GM19455 (cell line): ENCODE measurements around the gene CSNK1G1.
"Not testable (repeated sequence)": the region's sequence is repeated elsewhere in the genome, so short reads cannot be mapped to it uniquely, and the experiment has no call there.

Experiments used
- ATAC-seq: cut with Tn5 transposase; IDR thresholded peaks from one replicate; pipeline ENCODE4 v1.9.1; 2021; ENCODE audit not compliant: unreplicated experiment

CSNK1G1 gene

DNA sequence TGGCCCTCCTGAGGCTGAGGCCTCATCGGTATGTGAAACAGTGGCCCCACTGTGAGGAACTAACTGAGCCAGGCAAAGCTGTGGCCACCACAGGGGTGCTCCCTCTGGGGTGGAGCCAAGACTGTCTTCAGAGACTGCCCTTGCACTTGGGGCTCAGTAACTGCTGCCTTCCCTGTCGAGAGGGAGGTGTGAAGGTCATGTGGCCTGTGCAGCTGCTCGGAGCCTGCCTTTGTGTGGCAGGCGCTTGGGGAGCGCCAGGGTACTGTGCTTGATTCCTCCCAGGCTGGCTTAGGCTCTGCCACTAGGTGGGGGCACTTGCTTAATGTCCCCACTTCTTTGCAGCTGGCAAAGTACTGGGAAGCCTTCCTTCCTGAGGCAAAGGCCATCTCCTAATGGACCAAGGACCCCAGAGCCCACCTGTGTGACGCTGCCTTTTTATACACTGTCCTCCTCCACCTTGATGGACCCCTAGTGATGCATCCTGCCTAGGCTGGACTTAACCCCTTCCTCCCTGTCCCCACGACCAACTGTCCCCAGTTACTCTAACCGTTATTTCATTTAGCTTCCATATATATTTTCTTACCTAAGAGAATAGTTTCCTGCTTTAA lies 218.6 kb downstream of the CSNK1G1 start:
- ATAC-seq = no peak

DNA sequence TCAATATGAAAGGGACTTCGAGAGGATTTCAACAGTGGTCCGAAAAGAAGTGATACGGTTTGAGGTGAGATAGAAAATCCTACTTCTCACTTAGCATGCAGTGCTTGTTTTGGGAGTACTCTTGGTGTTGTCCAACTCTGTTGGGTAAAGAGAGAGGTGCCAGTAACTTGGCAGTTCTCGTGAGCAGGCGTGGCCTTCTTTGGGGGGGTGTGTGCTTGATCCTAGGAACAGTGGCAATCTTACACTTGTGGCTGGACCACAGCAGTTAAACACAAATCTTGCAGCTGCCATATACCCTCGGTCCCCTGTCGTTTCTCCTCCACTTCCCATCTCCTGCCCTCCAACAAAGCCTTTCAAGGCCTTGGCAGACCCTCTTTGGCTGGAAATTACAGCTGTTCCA lies 219.6 kb downstream of the CSNK1G1 start:
- ATAC-seq = no peak

DNA sequence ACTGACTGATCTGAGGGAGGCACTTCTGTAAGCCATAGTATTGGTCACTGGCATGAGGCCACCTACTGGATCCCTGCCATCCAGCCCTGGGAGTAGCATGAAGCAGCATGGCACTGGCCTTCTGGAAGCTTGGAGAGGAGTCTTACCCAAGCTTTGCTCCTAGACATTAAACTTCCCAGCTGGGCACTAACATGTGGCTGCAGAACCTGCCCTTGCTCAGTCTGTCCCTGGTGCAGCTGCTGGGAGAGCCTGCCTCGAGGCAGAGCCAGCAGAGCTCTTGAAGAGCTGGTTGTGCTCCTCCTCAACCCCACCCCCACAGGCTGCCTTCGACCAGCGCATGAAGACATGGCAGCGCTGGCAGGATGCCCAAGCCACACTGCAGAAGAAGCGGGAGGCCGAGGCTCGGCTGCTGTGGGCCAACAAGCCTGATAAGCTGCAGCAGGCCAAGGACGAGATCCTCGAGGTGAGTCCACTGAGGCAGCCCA lies 221.6 kb downstream of the CSNK1G1 start:
- ATAC-seq = no peak

DNA sequence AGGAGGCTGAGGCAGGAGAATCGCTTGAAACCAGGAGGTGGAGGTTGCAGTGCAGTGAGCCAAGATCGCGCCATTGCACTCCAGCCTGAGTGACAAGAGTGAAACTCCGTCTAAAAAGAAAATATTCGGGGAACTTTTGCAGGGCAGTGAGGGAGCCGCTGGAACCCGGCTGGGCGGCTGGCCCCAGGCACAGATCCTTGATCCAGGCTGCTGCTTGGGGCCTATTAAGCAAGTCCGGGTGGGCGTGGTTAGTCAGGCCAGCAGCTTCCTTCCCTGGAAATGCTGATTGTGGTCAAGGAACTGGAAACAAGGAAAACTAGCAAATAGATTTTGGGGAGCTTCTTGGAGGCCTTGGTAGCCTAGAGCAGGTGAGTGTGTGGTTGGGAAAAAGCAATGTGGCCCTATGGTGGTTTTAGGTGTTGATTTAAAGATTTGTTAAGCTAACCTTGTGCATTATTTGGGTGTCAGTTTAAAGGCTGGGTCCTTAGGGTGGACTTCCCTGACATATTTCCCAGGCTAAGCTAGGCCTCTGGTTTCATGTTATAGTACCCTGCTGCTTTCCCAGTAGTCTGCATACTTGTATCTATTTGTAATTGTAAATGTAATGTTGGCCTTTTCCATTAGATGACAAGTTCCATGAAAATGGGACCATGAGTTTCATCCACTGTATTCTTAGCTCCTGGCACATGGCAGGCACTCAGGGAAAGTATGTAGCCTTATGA lies 222.2 kb downstream of the CSNK1G1 start:
- no peak for ATAC-seq

DNA sequence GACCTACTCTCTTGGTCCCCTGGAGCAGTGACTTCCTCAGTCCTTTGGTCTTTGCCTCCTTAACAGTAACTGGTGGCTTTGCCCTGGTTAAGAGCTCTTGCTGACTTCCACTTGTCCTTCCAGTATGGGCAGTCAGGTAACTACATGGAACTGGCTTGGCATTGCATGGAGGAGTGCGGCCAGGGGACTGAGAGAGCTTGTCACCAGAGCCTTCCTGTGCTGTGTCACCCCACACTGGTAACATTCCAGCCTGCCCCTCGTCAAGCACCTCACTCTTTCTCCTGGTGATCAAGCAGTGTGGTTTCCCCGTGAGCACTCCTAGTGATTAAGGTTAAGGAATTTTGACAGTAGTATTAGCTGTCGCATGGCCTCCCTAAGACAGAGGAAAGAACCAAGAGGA lies 223.8 kb downstream of the CSNK1G1 start:
- ATAC-seq = no peak

DNA sequence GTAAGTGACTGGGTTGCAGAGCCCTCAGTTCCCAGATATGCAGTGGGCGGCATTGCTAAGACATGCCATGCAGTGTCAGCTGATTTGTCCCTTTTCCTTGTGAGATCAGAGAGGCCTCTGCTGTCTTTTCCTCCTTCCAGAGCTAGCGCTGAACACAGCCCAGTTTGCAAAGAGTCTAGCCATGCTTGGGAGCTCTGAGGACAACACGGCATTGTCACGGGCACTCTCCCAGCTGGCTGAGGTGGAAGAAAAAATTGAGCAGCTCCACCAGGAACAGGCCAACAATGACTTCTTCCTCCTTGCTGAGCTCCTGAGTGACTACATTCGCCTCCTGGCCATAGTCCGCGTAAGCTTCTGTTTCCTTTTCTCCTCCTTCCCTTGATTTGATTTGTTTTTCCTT lies 224.4 kb downstream of the CSNK1G1 start:
- no peak for ATAC-seq

DNA sequence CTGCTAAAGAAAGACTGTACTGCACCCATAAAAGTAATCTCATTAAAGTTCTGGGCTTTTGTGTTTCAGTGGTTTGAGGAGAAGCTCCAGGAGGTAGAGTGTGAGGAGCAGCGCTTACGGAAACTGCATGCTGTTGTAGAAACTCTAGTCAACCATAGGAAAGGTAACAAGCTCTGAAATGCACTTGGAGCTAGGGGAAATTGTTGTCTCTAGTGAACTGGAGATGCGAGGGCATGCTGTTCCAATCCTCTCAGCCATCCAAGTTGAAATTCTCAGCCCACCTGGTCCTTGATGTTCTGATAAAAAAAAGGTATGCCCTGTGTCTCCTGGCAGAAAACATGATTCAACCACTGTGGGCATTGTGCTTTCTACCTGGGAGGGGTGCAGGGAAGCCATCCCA lies 225.8 kb downstream of the CSNK1G1 start:
- ATAC-seq = no peak

DNA sequence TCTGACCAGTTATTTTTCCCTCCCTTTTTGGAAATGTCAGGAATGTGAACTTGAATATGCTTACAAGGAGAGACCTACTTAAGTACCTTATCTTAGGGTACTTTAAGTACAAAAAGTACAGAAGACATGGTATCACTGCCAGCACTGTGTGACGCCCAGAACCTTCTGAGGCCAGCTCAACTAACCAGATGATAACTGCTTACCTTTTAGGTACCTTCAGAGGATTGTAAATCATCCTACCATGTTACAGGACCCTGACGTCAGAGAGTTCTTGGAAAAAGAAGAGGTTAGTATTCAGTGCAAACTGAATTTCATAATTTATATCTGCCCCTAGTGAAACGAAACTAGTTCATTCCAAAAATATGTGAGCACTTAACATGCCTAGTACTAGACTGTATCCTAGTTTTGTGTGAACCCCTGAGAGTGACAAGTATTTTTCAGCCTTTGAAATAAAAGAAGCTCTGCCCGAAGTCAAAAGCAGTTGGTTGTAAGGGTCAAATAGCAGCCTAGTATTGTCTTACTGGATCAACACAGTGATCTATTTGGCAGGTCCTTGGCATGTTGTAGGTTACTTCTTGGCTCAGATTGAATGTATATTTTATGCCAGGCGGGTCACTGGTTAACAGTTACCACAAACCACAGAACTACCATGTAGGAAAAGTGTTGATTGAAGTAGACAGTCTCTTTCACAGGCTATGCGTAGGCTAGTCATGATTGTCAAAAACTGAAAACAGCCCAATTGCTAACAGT lies 228.3 kb downstream of the CSNK1G1 start:
- ATAC-seq = no peak

DNA sequence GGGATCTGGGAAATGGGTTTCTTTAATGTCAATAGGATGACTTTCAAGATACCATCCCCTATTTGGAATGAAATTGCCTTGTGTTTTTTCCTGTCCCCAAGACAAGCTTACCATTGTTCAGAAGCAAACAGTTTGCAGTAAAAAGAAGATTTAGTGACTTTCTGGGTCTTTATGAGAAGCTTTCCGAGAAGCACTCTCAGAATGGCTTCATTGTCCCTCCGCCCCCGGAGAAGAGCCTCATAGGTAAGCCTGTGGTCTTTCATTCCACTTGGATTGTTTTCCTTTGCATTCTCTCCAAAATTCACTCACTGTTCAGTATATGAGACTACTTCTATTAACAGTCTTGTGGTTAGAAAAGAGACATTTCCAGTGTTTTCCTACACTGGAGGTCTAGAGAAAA lies 230.0 kb downstream of the CSNK1G1 start:
- ATAC-seq = no peak

DNA sequence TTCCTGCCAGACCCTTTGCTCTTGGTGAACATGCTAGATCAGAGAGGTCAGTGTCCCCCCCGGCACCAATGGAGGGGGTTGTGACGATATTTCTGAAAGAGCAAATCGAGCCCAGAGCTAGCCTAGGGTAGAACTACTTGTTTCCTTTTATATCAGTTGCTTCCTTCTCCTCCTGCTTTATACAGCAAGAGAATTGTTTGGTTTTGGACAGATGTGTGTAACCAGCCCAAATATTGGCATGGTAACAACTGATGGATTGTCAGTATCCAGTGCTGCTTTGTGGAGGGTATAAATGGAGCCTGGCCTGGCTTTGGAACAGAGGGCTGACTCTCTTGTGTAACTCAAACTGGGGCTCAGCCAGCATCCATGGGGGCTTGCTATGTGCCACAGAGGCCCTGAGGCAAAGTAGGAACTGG lies 233.0 kb downstream of the CSNK1G1 start:
- no peak for ATAC-seq

DNA sequence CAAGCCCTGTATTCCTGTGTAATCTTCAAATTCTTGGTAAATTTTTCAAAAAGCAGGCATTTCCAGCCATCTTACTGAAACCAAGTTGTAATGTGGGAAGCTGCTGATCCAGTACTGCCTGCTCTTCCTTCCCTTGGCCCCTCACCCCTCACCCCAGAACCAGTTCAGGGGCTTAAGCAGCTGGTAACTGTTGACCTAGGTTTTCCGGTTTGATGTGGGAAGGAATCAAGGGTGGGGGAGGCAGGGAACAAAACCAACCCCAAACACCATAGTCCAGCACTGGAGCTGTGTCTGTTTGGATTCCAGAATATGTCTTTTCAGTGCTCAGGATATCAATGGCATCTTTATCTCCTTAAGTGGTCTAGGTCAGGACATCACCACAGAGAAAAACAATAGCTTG lies 233.5 kb downstream of the CSNK1G1 start:
- no peak for ATAC-seq

DNA sequence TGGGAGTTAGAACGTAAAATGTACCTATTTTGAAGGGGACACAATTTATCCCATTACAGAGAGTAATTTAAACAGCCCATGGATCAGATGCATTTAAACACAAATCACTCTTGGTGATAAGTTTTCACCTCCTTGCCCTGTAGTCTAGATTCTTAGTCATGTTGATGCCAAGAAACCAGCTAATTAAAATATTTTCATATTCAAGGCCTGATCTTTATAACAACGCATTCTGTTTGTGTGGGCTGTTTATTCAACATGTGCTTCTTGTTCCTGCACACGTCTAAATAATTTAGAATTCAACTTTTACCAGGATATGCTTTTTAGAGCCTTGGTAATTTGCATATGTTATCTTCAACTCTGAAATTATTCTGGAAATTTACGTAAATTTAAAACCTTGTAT lies 234.4 kb downstream of the CSNK1G1 start:
- no peak for ATAC-seq

DNA sequence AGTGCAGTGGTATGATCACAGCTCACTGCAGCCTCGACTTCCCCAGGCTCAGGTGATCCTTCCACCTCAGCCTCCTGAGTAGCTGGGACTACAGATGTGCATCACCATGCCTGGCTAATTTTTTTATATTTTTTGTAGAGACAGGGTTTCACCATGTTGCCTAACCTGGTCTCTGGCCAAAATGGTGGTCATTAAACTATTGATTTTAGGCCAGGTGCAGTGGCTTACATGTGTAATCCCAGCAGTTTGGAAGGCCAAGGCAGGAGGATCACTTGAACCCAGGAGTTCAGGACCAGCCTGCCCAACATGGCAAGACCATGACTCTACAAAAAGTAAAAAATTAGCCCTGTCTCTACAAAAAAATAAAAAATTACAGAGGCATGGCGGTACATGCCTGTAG lies 235.7 kb downstream of the CSNK1G1 start:
- ATAC-seq = not testable (repeated sequence)

DNA sequence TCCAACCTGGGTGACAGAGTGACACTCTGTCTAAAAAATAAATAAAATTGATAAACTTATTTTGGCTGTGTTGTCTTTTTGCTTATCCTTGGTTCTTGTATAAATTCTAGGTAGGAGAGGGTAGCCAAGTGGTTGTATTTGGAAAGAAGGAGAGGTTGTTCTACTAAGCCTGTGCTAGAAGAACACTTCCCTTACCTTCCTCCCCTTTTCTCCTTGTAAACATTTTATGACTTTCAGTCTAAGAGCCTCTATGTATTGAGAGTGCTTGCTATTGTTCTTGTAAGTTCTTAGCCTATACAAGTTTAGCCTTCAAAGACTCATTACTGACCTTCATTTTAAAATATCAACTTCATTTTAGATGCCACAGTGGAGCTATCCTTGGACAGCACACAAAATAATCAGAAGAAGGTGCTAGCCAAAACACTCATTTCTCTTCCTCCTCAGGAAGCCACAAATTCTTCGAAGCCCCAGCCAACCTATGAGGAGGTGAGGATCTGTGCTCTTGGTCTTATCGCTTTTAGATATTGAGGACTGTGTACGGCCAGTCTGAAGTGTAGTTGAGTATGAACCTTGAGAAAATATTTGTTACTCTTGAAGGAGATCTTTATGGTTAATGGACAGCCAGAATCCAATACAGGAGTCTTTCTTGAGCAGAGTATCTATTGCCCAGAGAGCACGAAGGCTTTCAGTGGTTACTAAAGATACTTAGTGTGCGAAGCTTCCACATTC lies 238.1 kb downstream of the CSNK1G1 start:
- ATAC-seq = no peak
